ENCODE results near the gene MARCHF3. TPM values are rescaled to one million over a fixed set of nuclear protein-coding genes. Genes with fewer than 3 reads are reported as not detected.
"Not testable (repeated sequence)": the region's sequence is repeated elsewhere in the genome, so short reads cannot be mapped to it uniquely, and the experiment has no call there.

Gene MARCHF3
- total RNA-seq, 1 experiment from 2014 or later, result 16.1 TPM

DNA sequence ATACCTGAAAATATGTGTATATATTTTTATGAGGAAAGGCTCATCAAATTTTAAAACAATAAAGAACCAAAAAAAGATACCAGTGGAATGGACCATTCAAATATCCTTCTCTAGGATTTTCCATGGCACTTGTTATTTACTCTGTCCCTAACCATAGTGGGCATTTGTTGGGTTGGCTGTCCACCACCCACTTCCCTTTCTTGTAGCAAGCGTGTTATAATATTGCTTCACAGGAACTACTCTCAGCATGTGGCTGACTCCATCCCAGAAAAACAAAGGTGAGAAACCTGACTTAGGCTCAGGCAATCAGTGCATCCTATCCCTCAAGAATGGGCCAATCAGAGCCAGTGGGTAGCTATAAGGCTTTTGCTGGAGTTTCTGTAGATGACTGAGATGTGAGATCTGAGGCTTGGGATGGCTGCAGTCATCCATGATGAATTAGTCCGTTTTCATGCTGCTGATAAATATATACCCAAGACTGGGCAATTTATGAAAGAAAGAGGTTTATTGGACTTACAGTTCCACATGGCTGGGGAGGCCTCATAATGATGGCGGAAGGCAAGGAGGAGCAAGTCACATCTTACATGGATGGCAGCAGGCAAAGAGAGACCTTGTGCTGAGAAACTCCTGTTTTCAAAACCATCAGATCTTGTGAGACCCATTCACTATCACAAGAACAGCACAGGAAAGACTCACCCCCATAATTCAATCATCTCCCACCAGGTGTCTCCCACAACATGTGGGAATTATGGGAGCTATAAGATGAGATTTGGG lies 25.7 kb upstream of the MARCHF3 start:
- POLR2A ChIA-PET, result no interaction called here
- Mint-ChIP-seq H3K36me3 (peaks cover 23% of the 10 kb centered on the region), H3K27ac (no peak overlapping the region), H3K4me1 (no peaks in the 10 kb centered on the region), H3K9me3 (peaks cover 19% of the 10 kb centered on the region), H3K27me3 (ENCODE audit: low read depth) (no peaks in the 10 kb centered on the region; the same call in 1 of the 2 replicates), H3K4me3 (no peak overlapping the region)
- CTCF ChIA-PET, result no interaction called here
- DNase-seq (ENCODE audit: low spot score), result no peak
- no peak for ATAC-seq
- TF ChIP-seq, protein P1, sequence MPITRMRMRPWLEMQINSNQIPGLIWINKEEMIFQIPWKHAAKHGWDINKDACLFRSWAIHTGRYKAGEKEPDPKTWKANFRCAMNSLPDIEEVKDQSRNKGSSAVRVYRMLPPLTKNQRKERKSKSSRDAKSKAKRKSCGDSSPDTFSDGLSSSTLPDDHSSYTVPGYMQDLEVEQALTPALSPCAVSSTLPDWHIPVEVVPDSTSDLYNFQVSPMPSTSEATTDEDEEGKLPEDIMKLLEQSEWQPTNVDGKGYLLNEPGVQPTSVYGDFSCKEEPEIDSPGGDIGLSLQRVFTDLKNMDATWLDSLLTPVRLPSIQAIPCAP (CRISPR knock-in tag; IDR thresholded peaks at IDR 0.05), result no peak
- TF ChIP-seq, protein P2, sequence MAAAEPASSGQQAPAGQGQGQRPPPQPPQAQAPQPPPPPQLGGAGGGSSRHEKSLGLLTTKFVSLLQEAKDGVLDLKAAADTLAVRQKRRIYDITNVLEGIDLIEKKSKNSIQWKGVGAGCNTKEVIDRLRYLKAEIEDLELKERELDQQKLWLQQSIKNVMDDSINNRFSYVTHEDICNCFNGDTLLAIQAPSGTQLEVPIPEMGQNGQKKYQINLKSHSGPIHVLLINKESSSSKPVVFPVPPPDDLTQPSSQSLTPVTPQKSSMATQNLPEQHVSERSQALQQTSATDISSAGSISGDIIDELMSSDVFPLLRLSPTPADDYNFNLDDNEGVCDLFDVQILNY (CRISPR knock-in tag; IDR thresholded peaks at IDR 0.05), result no peak
- no peak for TF ChIP-seq NFATC4 (CRISPR knock-in tag; IDR thresholded peaks at IDR 0.05)
- no peak for TF ChIP-seq ETV6 (CRISPR knock-in tag; IDR thresholded peaks at IDR 0.05)
- TF ChIP-seq, protein P3, sequence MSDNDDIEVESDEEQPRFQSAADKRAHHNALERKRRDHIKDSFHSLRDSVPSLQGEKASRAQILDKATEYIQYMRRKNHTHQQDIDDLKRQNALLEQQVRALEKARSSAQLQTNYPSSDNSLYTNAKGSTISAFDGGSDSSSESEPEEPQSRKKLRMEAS (CRISPR knock-in tag; IDR thresholded peaks at IDR 0.05), result no peak
- no peak for TF ChIP-seq MYBL2 (CRISPR knock-in tag; IDR thresholded peaks at IDR 0.05)
- TF ChIP-seq PRRX2 (CRISPR knock-in tag; IDR thresholded peaks at IDR 0.05), result no peak
- TF ChIP-seq, protein P4, sequence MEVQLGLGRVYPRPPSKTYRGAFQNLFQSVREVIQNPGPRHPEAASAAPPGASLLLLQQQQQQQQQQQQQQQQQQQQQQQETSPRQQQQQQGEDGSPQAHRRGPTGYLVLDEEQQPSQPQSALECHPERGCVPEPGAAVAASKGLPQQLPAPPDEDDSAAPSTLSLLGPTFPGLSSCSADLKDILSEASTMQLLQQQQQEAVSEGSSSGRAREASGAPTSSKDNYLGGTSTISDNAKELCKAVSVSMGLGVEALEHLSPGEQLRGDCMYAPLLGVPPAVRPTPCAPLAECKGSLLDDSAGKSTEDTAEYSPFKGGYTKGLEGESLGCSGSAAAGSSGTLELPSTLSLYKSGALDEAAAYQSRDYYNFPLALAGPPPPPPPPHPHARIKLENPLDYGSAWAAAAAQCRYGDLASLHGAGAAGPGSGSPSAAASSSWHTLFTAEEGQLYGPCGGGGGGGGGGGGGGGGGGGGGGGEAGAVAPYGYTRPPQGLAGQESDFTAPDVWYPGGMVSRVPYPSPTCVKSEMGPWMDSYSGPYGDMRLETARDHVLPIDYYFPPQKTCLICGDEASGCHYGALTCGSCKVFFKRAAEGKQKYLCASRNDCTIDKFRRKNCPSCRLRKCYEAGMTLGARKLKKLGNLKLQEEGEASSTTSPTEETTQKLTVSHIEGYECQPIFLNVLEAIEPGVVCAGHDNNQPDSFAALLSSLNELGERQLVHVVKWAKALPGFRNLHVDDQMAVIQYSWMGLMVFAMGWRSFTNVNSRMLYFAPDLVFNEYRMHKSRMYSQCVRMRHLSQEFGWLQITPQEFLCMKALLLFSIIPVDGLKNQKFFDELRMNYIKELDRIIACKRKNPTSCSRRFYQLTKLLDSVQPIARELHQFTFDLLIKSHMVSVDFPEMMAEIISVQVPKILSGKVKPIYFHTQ (CRISPR knock-in tag; IDR thresholded peaks at IDR 0.05), result no peak
- TF ChIP-seq ZNF317 (CRISPR knock-in tag; IDR thresholded peaks at IDR 0.05; ENCODE audit: borderline replicate concordance, low read depth), result no peak
- no peak for TF ChIP-seq GABPB1 (CRISPR knock-in tag; IDR thresholded peaks at IDR 0.05)
- TF ChIP-seq NR1H2 (CRISPR knock-in tag; IDR thresholded peaks at IDR 0.05), result no peak
- TF ChIP-seq ZNF263 (CRISPR knock-in tag; IDR thresholded peaks at IDR 0.05; ENCODE audit: low read depth), result no peak
- no peak for TF ChIP-seq GRHL2 (CRISPR knock-in tag; IDR thresholded peaks at IDR 0.05; ENCODE audit: insufficient replicate concordance, severe bottlenecking)

DNA sequence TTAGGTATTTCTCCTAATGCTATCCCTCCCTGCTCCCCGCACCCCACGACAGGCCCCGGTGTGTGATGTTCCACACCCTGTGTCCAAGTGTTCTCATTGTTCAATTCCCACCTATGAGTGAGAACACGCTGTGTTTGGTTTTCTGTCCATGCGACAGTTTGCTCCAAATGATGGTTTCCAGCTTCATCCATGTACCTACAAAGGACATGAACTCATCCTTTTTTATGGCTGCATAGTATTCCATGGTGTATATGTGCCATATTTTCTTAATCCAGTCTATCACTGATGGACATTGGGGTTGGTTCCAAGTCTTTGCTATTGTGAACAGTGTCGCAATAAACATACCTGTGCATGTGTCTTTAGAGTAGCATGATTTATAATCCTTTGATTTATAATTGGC lies 23.2 kb upstream of the MARCHF3 start:
- ATAC-seq; POLR2A ChIA-PET; H3K4me3 Mint-ChIP-seq; H3K27me3 Mint-ChIP-seq (ENCODE audit: low read depth); DNase-seq (ENCODE audit: low spot score); H3K27ac Mint-ChIP-seq; CTCF ChIA-PET; H3K4me1 Mint-ChIP-seq: not testable (repeated sequence)
- Mint-ChIP-seq H3K9me3 (peaks cover 19% of the 10 kb centered on the region), H3K36me3 (peaks cover 23% of the 10 kb centered on the region)

DNA sequence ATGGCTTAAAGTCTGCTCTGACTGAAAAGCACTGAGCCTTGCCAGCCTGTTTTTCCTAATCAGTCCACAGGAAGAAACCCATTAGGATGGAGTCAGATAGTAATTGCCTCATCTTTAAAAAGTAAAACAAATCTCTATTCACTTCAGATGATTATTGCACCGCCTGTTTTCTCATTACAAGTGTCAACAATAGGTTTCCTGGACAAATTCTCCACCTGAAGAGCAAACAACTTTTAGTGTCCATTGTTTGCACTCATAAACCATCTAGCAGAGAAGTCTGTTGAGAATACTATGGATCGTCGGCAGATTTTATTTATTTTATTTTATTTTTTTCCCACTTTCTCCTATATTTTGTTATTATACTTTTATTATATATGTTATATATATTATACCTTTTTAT lies 22.7 kb upstream of the MARCHF3 start:
- ChIA-PET CTCF (no interaction called here), POLR2A (no interaction called here)
- H3K36me3 Mint-ChIP-seq, result peaks cover 23% of the 10 kb centered on the region
- ATAC-seq, result no peak
- H3K4me1 Mint-ChIP-seq, result no peaks in the 10 kb centered on the region
- no peak overlapping the region for H3K27ac Mint-ChIP-seq
- no peak for DNase-seq (ENCODE audit: low spot score)
- H3K9me3 Mint-ChIP-seq, result peaks cover 19% of the 10 kb centered on the region
- no peak overlapping the region for H3K4me3 Mint-ChIP-seq
- TF ChIP-seq, protein P5, sequence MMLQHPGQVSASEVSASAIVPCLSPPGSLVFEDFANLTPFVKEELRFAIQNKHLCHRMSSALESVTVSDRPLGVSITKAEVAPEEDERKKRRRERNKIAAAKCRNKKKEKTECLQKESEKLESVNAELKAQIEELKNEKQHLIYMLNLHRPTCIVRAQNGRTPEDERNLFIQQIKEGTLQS (CRISPR knock-in tag; conservative IDR thresholded peaks at IDR 0.05), result no peak
- TF ChIP-seq, protein P6, sequence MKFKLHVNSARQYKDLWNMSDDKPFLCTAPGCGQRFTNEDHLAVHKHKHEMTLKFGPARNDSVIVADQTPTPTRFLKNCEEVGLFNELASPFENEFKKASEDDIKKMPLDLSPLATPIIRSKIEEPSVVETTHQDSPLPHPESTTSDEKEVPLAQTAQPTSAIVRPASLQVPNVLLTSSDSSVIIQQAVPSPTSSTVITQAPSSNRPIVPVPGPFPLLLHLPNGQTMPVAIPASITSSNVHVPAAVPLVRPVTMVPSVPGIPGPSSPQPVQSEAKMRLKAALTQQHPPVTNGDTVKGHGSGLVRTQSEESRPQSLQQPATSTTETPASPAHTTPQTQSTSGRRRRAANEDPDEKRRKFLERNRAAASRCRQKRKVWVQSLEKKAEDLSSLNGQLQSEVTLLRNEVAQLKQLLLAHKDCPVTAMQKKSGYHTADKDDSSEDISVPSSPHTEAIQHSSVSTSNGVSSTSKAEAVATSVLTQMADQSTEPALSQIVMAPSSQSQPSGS (CRISPR knock-in tag; IDR thresholded peaks at IDR 0.05; ENCODE audit: borderline replicate concordance, low read depth), result no peak
- H3K27me3 Mint-ChIP-seq (ENCODE audit: low read depth), result no peaks in the 10 kb centered on the region; the same call in 1 of the 2 replicates

Data from WTC11 (cell line).